ENCODE results near the gene STOML2.

STOML2 gene

DNA sequence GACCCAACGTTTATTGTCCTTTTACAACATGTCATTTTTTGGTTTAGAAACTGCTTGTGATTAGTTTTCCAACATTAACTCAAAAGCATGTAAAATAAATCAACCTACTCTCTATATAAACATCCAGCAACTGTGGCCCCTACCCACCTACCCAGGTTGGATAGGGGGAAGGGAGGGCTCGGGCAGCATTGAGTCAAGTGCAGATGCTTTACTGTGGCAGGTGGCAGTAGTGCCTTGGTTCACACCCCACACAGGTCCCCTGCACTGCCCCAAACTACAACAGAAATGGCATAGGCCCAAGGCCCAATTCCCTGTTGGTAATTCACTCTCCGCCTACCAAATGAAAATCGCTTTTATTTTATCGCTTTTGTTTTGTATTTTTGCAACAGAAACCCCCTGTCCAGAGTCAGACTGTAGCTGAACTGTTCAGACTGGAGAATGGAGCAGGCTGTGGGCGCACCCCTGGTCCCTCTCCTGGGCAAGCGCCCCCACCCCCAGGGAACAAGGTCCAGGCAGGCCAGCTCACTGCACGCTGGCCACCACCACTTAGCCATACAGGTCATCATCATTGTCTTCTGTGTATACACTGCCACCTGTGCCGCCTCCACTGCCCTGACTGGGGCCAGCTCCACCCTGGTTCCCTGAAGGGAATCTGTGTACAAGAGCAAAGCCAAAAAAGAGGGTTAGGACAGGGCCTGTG is 46.2 kb downstream of the STOML2 start:
- peaks cover 61 to 81% of the 10 kb centered on the region in 2 donors for H3K36me3 ChIP-seq (ENCODE audit: control insufficient read depth in 1 of 2, insufficient read depth in 2 of 2, low read length in 2 of 2)
- H3K27me3 ChIP-seq (ENCODE audit: control insufficient read depth in 1 of 2, insufficient read depth in 2 of 2, low read length in 2 of 2): no peaks in the 10 kb centered on the region
- no peak overlapping the region for H3K9ac ChIP-seq (ENCODE audit: low read depth in 1 of 2, low read length in 2 of 2)
- H3K9me3 ChIP-seq (ENCODE audit: control insufficient read depth in 1 of 2, low read length in 2 of 2): no peaks in the 10 kb centered on the region
- H3K27ac ChIP-seq (ENCODE audit: low read depth, low read length): no peak overlapping the region
- no peaks in the 10 kb centered on the region for H3K4me1 ChIP-seq (ENCODE audit: control insufficient read depth in 1 of 2, insufficient read depth in 2 of 2, low read length in 2 of 2)
- H3K4me3 ChIP-seq (ENCODE audit: low read depth in 1 of 2, low read length in 2 of 2): no peak overlapping the region

DNA sequence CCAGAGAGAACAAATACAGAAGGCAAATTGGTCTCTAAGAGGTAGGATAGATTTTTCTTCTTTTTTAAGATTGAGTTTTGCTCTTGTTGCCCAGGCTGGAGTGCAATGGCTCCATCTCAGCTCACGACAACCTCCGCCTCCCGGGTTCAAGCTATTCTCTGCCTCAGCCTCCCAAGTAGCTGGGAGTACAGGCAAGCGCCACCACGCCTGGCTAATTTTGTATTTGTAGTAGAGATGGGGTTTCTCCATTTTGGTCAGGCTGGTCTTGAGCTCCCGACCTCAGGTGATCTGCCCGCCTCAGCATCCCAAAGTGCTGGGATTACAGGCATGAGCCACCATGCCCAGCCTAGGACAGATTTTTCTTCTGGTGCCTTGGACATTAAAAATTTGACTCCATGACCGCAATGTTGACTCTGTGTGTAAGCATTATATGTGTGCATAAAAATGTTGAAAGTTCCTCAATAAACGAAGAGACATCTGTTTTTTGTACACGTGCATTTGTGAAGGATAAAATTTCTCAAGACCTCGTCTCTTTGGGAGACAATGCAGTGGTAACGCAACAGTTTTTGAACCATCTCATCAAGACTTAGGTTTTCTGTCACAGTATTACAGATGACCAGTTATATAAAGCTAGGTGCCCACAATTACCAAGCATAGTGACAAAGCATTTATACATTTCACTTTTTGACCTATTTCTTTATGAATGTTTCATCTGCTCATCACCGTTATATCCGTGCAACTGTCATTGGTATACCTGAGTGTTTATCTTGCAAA is 47.9 kb downstream of the STOML2 start:
- Histone ChIP-seq H3K27me3 (ENCODE audit: control insufficient read depth in 1 of 2, insufficient read depth in 2 of 2, low read length in 2 of 2) (no peaks in the 10 kb centered on the region), H3K27ac (ENCODE audit: low read depth, low read length) (no peak overlapping the region), H3K4me1 (ENCODE audit: control insufficient read depth in 1 of 2, insufficient read depth in 2 of 2, low read length in 2 of 2) (no peaks in the 10 kb centered on the region), H3K4me3 (ENCODE audit: low read depth in 1 of 2, low read length in 2 of 2) (no peak overlapping the region), H3K36me3 (ENCODE audit: control insufficient read depth in 1 of 2, insufficient read depth in 2 of 2, low read length in 2 of 2) (peaks cover 45 to 71% of the 10 kb centered on the region in 2 donors), H3K9ac (ENCODE audit: low read depth in 1 of 2, low read length in 2 of 2) (no peak overlapping the region), H3K9me3 (ENCODE audit: control insufficient read depth in 1 of 2, low read length in 2 of 2) (no peaks in the 10 kb centered on the region)

DNA sequence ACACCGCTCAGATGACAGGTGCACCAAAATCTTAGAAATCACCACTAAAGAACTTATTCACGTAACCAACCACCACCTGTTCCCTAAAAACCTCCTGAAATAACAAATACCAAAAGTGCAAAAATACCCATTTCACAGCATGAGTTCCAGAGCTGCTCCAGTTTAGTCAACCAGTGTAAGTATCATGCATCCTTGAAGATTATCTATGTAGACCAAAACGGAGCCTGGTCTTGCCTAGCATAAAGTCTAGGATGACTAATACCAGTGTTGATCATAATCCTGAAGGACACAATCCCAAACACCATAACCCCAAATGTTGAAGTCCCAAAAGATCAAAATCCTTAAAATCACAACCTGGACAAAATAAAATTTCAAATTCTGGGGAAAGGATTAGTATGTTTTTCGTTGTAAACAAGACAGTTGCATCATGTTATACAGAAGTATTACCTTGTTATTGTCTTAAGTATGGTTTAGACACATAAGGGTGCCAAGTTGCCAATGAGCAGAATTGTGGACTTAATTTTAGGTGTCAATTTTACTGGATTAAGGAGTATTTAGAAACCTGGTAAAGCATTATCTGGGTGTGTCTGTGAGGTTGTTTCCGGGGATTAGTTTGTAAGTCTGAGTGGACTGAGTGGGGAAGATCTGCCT is 48.6 kb downstream of the STOML2 start:
- H3K4me1 ChIP-seq (ENCODE audit: control insufficient read depth in 1 of 2, insufficient read depth in 2 of 2, low read length in 2 of 2): no peaks in the 10 kb centered on the region
- H3K9me3 ChIP-seq (ENCODE audit: control insufficient read depth in 1 of 2, low read length in 2 of 2): no peaks in the 10 kb centered on the region
- H3K9ac ChIP-seq (ENCODE audit: low read depth in 1 of 2, low read length in 2 of 2): no peak overlapping the region
- peaks cover 38 to 70% of the 10 kb centered on the region in 2 donors for H3K36me3 ChIP-seq (ENCODE audit: control insufficient read depth in 1 of 2, insufficient read depth in 2 of 2, low read length in 2 of 2)
- no peak overlapping the region for H3K4me3 ChIP-seq (ENCODE audit: low read depth in 1 of 2, low read length in 2 of 2)
- no peak overlapping the region for H3K27ac ChIP-seq (ENCODE audit: low read depth, low read length)
- H3K27me3 ChIP-seq (ENCODE audit: control insufficient read depth in 1 of 2, insufficient read depth in 2 of 2, low read length in 2 of 2): no peaks in the 10 kb centered on the region

DNA sequence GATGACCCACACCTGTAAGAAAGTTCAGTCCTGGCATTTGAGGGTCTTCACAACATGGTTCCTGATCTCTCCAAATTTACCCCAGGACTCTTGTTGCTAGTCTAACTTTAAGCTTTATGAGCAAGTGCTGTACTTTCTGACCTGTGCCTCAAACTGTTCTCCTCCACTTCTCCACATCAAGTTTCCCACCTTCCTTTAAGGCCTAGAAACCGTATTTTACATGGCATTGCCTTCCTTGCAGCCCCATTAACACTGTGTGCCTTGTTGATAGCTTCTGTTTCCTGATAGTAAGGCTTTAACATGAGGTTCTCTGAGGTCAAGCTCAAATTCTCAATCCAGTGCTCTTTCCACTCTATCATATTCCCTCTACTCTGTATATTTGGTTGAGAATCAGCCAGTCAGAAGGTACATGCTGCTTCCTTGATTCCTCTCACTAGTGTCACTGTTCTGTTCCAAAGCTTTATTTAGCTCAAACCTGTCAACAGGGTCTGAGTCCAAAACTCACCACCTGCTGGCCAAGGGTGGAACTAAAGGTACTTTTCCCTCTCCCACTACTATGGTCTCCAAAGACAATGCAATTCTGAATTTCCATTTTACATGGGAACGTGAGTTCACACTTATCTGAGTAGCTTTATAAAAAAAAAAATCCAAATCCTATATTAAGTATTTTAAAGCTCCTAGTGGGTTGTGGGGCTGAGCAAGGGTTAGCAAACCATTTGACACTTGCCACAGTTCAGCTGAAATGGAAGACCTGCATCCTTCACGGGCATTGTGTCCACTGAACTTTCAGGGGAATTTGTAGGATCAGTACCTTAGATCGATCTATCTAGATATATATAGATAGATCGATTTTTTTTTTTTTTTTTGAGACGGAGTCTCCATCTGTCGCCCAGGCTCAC is 51.6 kb downstream of the STOML2 start:
- Histone ChIP-seq H3K27me3 (ENCODE audit: control insufficient read depth in 1 of 2, insufficient read depth in 2 of 2, low read length in 2 of 2) (no peaks in the 10 kb centered on the region), H3K36me3 (ENCODE audit: control insufficient read depth in 1 of 2, insufficient read depth in 2 of 2, low read length in 2 of 2) (peaks cover 11 to 54% of the 10 kb centered on the region in 2 donors), H3K9me3 (ENCODE audit: control insufficient read depth in 1 of 2, low read length in 2 of 2) (no peaks in the 10 kb centered on the region), H3K4me1 (ENCODE audit: control insufficient read depth in 1 of 2, insufficient read depth in 2 of 2, low read length in 2 of 2) (no peaks in the 10 kb centered on the region), H3K4me3 (ENCODE audit: low read depth in 1 of 2, low read length in 2 of 2) (no peak overlapping the region), H3K27ac (ENCODE audit: low read depth, low read length) (no peak overlapping the region), H3K9ac (ENCODE audit: low read depth in 1 of 2, low read length in 2 of 2) (no peak overlapping the region)
